A673 (cell line): Measurements from ENCODE around the gene SLC25A53. TPM values are rescaled to one million over a fixed set of nuclear protein-coding genes. Genes with fewer than 3 reads are reported as not detected.

Experiments used
- BruUV-seq: library from RNA; stranded (reverse); fragments of 400-500 nt; replicated peaks from 2 replicates; lab custom pipeline; 2021; lab: Mats Ljungman, UMichigan
- CTCF ChIA-PET: fragments of 300-600 bp; sonication (Branson Sonifier 250); formaldehyde crosslinking; loops from one replicate; lab custom pipeline; 2022; ENCODE audit warnings: antibody characterized with exemption; lab: Charles Lee
- POLR2A ChIA-PET: fragments of 300-600 bp; sonication (Branson Sonifier 250); formaldehyde crosslinking; loops from one replicate; lab custom pipeline; 2022; ENCODE audit warnings: antibody characterized with exemption; ENCODE audit not compliant: low non-redundant PET; lab: Charles Lee
- DNase-seq: peaks from one replicate; pipeline ENCODE4 v3.0.0-alpha.2; 2015; ENCODE audit warnings: low spot score
- H3K27ac ChIP-seq: fragments of 200-600 bp; sonication (generic); 2 replicates; pipeline ENCODE4 v1.5.1; 2016; ENCODE audit warnings: mixed run types, low read depth, mild to moderate bottlenecking, mixed read lengths, antibody characterized with exemption, low read length; ENCODE audit not compliant: poor library complexity, severe bottlenecking
- H3K27me3 ChIP-seq: fragments of 200-600 bp; sonication (generic); replicated peaks from 2 replicates; pipeline ENCODE4 v1.6.1; 2017; ENCODE audit warnings: mixed run types, low read depth, mild to moderate bottlenecking, mixed read lengths, antibody characterized with exemption, low read length; ENCODE audit not compliant: insufficient read depth, poor library complexity
- H3K36me3 ChIP-seq: fragments of 200-600 bp; sonication (generic); 2 replicates; pipeline ENCODE4 v1.6.1; 2016; ENCODE audit warnings: mixed run types, mild to moderate bottlenecking, mixed read lengths, antibody characterized with exemption, low read length; ENCODE audit not compliant: insufficient read depth, poor library complexity, severe bottlenecking
- H3K4me1 ChIP-seq: fragments of 200-600 bp; sonication (generic); 2 replicates; pipeline ENCODE4 v1.6.1; 2017; ENCODE audit warnings: mixed run types, mild to moderate bottlenecking, mixed read lengths, antibody characterized with exemption, low read length; ENCODE audit not compliant: insufficient read depth, poor library complexity, severe bottlenecking
- H3K4me3 ChIP-seq: fragments of 200-600 bp; sonication (generic); 2 replicates; pipeline ENCODE4 v1.5.1; 2016; ENCODE audit warnings: low read depth, mixed run types, mild to moderate bottlenecking, mixed read lengths, low read length; ENCODE audit not compliant: poor library complexity, severe bottlenecking
- H3K9me3 ChIP-seq: fragments of 200-600 bp; sonication (generic); 2 replicates; pipeline ENCODE4 v1.6.1; 2016; ENCODE audit warnings: mixed run types, low read depth, mild to moderate bottlenecking, mixed read lengths, antibody characterized with exemption, low read length; ENCODE audit not compliant: poor library complexity, severe bottlenecking
- EZH2 ChIP-seq: fragments of 200-600 bp; sonication (generic); IDR thresholded peaks from 2 replicates; pipeline ENCODE4 v1.6.1; 2017; ENCODE audit warnings: borderline replicate concordance, low read depth, mild to moderate bottlenecking, mixed read lengths, antibody characterized with exemption, low read length; ENCODE audit not compliant: poor library complexity, severe bottlenecking
- intact Hi-C: fragments of 100-400 bp; cut with micrococcal nuclease; formaldehyde crosslinking; loops from one replicate; pipeline ENCODE4 v1.10.0; 2022; ENCODE audit not compliant: unreplicated experiment
- total RNA-seq: library from RNA; stranded (reverse); gene quantifications from 2 replicates; pipeline ENCODE4 v1.2.3, GENCODE V29; 2021
- TF ChIP-seq, protein P1 (sequence below): fragments of 300-800, 200-600 bp; sonication (generic); conservative IDR thresholded peaks from 2 replicates; pipeline ENCODE4 v1.5.1; 2017; ENCODE audit warnings: low read depth, mild to moderate bottlenecking, antibody characterized with exemption, low read length, moderate library complexity, mixed read lengths

The SLC25A53 gene
- total RNA-seq, 1 experiment from 2014 or later, result 3.4 TPM

DNA sequence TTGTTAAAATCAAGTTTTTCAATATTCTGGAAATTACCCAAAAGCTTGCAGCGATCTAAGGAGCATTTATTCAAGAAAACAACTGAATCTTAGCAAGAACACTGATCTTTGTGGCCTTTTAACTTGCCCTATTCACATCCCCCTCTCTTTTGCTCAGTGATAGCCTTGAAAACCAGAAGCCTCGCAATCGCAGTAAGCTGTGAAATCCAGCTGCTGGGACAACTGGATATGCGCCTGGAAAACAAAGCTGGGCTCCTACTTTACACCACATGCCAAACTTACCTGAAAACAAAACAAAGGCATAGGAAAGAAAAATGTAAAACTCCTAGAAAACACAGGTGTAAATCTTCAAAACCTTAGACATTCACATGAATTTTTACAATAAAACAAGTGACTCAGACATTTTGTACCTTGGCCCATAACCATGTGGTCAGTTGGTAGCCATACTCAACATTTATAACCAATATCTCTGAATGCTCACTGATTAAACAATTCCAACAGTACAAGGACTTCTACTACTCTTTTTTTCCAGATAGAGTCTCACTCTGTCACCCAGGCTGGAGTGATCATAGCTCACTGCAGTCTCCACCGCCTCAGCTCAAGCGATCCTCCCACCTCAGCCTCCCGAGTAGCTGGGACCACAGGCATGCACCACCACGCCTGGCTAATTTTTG, 15.6 kb downstream of the SLC25A53 start:
- Histone ChIP-seq H3K36me3 (no peaks in the 10 kb centered on the region), H3K27me3 (no peaks in the 10 kb centered on the region), H3K4me3 (no peak overlapping the region), H3K4me1 (no peaks in the 10 kb centered on the region), H3K27ac (no peak overlapping the region), H3K9me3 (no peaks in the 10 kb centered on the region)
- no peak for DNase-seq
- ChIA-PET POLR2A (no interaction called here), CTCF (no interaction called here)
- intact Hi-C loops, result no loop called here
- BruUV-seq, result no TSS peak
- no peak for TF ChIP-seq EZH2
- TF ChIP-seq, protein P1, sequence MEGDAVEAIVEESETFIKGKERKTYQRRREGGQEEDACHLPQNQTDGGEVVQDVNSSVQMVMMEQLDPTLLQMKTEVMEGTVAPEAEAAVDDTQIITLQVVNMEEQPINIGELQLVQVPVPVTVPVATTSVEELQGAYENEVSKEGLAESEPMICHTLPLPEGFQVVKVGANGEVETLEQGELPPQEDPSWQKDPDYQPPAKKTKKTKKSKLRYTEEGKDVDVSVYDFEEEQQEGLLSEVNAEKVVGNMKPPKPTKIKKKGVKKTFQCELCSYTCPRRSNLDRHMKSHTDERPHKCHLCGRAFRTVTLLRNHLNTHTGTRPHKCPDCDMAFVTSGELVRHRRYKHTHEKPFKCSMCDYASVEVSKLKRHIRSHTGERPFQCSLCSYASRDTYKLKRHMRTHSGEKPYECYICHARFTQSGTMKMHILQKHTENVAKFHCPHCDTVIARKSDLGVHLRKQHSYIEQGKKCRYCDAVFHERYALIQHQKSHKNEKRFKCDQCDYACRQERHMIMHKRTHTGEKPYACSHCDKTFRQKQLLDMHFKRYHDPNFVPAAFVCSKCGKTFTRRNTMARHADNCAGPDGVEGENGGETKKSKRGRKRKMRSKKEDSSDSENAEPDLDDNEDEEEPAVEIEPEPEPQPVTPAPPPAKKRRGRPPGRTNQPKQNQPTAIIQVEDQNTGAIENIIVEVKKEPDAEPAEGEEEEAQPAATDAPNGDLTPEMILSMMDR, result no peak

DNA sequence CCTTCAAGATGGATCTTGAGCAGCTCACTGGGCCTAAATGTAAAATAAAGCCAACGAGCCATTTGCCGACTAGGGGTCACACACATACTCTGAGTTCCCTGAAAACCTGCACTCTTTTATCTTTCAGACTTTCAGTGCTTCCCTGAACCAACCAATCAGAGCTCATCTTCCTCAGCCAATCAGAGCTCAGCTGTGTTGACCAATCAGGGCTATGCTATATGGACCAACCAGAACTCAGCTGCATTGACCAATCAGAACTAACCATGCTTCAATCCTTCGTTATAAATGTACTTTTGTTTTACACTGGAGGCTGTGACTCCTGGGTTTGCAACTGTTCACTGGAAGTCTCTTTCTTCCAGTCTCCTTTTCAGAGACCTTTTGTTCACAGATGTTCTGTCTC, 19.3 kb downstream of the SLC25A53 start:
- Histone ChIP-seq H3K9me3 (no peaks in the 10 kb centered on the region), H3K27me3 (peaks cover 4% of the 10 kb centered on the region), H3K4me1 (no peaks in the 10 kb centered on the region), H3K27ac (no peak overlapping the region), H3K36me3 (no peaks in the 10 kb centered on the region), H3K4me3 (no peak overlapping the region)
- CTCF ChIA-PET, result no interaction called here
- TF ChIP-seq EZH2, result no peak
- TF ChIP-seq, protein P1, result no peak
- DNase-seq, result peak; percentile 21
- BruUV-seq, result no TSS peak
- intact Hi-C loops, result loop anchor here (2.0 to 10.0 kb wide), 3 partner anchors 293 to 603 kb away; partner anchors contain the start of gene MORF4L2
- POLR2A ChIA-PET, result no interaction called here

DNA sequence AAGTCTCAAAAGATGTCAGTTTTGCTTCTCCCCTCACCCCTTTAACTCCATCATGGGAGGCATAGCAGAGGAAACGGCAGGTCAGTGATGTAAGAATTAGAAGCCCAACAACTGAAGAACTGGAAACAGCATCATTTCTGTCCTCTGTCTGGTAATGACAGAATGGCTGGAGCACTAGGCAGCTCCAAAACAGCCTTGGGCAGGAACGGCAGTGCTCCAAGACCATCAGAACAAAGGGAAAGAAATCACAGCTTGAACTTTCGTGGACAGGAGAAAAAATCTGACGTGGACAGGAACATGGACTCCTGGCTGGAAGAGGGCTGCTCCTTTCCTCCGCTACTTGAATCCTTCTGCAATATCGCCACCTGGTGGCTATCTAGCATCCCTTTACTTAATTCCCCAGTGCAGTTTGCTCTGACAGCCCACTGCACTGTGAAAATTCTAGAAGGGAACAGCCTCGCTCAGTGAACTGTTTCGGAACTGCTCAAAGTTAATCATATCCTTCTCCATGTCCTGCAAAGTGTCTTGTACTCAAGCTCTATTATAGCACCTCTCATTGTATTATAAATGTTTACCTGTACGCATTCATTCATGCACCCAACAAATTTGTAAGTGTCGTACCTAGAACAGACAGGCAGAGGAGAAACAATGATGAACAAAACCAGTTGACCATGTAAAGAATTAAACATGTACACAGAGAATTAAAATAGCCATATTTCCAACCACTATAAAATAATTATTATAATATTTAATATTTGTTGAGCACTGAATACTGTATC, 20.4 kb downstream of the SLC25A53 start:
- TF ChIP-seq EZH2, result no peak
- TF ChIP-seq, protein P1, result peak; percentile 76
- POLR2A ChIA-PET, result no interaction called here
- intact Hi-C loops, result loop anchor here (1.0 to 10.0 kb wide), 4 partner anchors 38 to 602 kb away; partner anchors contain the start of gene MORF4L2
- no peak overlapping the region for H3K27ac ChIP-seq
- BruUV-seq, result no TSS peak
- peaks cover 4% of the 10 kb centered on the region for H3K27me3 ChIP-seq
- no peak overlapping the region for H3K4me3 ChIP-seq
- no peaks in the 10 kb centered on the region for H3K4me1 ChIP-seq
- DNase-seq, result peak; percentile 85
- CTCF ChIA-PET, result no interaction called here
- H3K36me3 ChIP-seq, result no peaks in the 10 kb centered on the region
- H3K9me3 ChIP-seq, result no peaks in the 10 kb centered on the region
